Measurements from ENCODE around the gene STIMATE.

The STIMATE gene

GRCh38 chr3:52790337-52790736 lies 107.0 kb downstream of the STIMATE start:
- DNase-seq (ENCODE audit: low spot score), result no peak

GRCh38 chr3:52789746-52790040 lies 107.7 kb downstream of the STIMATE start:
- DNase-seq (ENCODE audit: low spot score), result no peak

GRCh38 chr3:52788890-52789745 lies 108.2 kb downstream of the STIMATE start:
- DNase-seq (ENCODE audit: low spot score), result no peak

GRCh38 chr3:52787672-52788625 lies 109.4 kb downstream of the STIMATE start:
- no peak for DNase-seq (ENCODE audit: low spot score)

GRCh38 chr3:52787246-52787645 lies 110.1 kb downstream of the STIMATE start:
- DNase-seq (ENCODE audit: low spot score), result no peak

Measured in ecto neural progenitor cell (in vitro differentiated cells).